ENCODE measurements around the gene EXOC6B. TPM values are rescaled to one million over a fixed set of nuclear protein-coding genes. Genes with fewer than 3 reads are reported as not detected.

EXOC6B gene
- total RNA-seq, 4 donors from 2014 or later = 15.7 to 58.4 (median 37.9) TPM

DNA sequence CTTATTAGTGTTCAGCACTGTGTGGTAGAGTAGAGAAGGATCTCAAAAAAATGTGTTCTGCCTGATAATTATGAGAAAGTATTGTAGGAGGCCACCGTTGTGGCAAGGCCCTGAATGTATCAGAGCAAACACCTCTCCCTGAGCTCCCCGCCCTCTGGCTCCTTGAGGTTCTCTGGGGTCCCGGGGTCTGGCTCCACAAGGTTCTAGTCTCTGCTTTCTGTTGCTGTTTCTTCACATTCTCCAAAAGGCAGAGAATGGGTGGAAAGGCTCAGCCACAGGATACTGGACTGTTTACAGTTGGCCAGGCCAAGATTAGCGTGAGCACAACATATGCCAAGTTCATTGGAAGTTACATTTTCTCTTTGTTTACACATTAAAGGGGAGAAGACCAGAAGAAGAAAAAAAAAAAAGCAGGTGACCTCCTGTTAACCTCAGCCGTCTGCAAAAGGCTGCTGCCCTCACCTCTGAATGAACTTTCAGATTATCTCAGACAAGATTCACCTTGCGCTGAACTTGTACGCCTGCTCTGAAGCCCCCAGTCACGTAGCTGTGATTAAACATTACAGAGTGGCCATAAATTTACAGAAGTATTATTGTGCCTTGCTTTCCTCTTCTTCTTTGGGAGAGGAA lies 621.6 kb downstream of the EXOC6B start:
- 22 to 31% methylated on average over 2 to 8 of the region's 8 CpGs for WGBS, 2 donors (ENCODE audit: low coverage in 1 of 2)
- TF ChIP-seq, protein P1, sequence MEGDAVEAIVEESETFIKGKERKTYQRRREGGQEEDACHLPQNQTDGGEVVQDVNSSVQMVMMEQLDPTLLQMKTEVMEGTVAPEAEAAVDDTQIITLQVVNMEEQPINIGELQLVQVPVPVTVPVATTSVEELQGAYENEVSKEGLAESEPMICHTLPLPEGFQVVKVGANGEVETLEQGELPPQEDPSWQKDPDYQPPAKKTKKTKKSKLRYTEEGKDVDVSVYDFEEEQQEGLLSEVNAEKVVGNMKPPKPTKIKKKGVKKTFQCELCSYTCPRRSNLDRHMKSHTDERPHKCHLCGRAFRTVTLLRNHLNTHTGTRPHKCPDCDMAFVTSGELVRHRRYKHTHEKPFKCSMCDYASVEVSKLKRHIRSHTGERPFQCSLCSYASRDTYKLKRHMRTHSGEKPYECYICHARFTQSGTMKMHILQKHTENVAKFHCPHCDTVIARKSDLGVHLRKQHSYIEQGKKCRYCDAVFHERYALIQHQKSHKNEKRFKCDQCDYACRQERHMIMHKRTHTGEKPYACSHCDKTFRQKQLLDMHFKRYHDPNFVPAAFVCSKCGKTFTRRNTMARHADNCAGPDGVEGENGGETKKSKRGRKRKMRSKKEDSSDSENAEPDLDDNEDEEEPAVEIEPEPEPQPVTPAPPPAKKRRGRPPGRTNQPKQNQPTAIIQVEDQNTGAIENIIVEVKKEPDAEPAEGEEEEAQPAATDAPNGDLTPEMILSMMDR (IDR thresholded peaks at IDR 0.05) = no peak
- TF ChIP-seq POLR2A (IDR thresholded peaks at IDR 0.05) (no peak), POLR2AphosphoS5 (IDR thresholded peaks at IDR 0.05) (no peak), EP300 (IDR thresholded peaks at IDR 0.05; ENCODE audit: low read depth) (no peak)
- Histone ChIP-seq H3K27me3 (no peaks in the 10 kb centered on the region), H3K36me3 (no peaks in the 10 kb centered on the region), H3K4me3 (no peak overlapping the region), H3K27ac (peak overlapping the region; percentile 65 to 75 (median 68)), H3K4me1 (peaks cover 12 to 33% (median 21%) of the 10 kb centered on the region in 4 donors), H3K9me3 (no peaks in the 10 kb centered on the region)
- no peak for DNase-seq
- in situ Hi-C loops (cut with MboI; ENCODE audit: low pct_ligation_motif_present in 1 of 4, low pct_unique_long_range_greater_than_20kb in 1 of 4, low sequenced_read_pairs in 3 of 4) = no loop called here
- intact Hi-C loops (cut with DNase I; ENCODE audit: low total_unique reads) = no loop called here

DNA sequence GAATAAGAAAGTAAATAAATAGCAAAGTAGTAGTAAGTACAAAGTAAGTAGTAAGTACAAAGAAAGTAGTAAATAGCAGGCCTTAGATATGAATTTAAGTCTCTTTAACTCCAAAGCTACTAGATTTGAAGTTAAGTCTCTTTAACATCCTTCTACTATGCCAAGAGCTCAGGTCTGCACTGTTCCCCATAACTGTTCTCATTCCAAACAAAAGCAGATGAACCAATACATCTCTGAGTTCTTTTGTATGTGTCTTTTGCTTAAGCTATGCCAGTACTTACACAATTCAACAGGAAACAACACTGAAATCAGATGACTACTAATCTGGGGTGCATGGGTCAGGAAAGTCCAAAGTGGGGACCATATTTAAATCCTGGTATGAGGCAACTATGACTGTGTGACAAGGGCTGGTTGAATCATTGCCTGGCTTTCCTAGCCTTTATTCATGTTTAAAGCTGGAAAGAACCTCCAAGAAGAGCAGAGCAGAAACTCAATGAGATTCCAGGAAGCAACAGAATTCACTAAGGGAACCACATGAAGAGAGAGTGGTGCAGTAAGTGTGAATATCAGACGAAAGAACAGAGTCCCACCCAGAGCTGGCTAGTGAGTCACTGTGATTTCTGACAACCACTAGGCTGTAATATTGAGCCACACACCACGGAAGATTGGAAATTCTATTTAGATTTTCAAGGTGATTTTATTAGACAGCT lies 627.1 kb downstream of the EXOC6B start:
- in situ Hi-C loops (cut with MboI; ENCODE audit: low pct_ligation_motif_present in 1 of 4, low pct_unique_long_range_greater_than_20kb in 1 of 4, low sequenced_read_pairs in 3 of 4) (no loop called here), intact Hi-C loops (cut with DNase I; ENCODE audit: low total_unique reads) (no loop called here)
- TF ChIP-seq POLR2AphosphoS5 (IDR thresholded peaks at IDR 0.05) = no peak
- no peak for TF ChIP-seq POLR2A (IDR thresholded peaks at IDR 0.05)
- TF ChIP-seq EP300 (IDR thresholded peaks at IDR 0.05; ENCODE audit: low read depth) = no peak
- TF ChIP-seq, protein P1 (IDR thresholded peaks at IDR 0.05) = no peak
- no peak for DNase-seq
- no peaks in the 10 kb centered on the region for H3K27me3 ChIP-seq
- no peaks in the 10 kb centered on the region for H3K9me3 ChIP-seq
- peaks cover under 1 to 6% (median 2%) of the 10 kb centered on the region in 4 donors for H3K4me1 ChIP-seq
- WGBS, 2 donors (ENCODE audit: low coverage in 1 of 2) = 55 to 80% methylated on average over 1 to 2 of the region's 2 CpGs
- H3K36me3 ChIP-seq = no peaks in the 10 kb centered on the region
- no peak overlapping the region for H3K27ac ChIP-seq
- H3K4me3 ChIP-seq = no peak overlapping the region

DNA sequence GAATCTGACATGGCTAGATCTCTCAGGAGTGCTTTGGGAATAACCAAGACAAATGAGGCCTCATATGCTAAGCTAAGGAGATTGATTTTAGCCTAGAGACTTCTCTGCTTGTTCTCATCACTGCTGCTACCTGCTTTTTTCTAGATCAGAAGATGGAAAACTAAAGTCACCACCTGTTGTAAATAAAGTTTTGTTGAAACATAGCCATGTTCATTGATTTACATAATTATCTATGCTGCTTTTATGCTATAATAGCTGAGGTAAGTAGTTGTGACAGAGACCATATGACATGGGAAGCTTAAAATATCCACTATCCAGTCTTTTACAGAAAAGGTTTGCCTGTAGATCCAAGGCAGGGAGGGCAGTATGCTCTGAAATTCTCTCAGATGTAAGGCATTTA lies 632.1 kb downstream of the EXOC6B start:
- intact Hi-C loops (cut with DNase I; ENCODE audit: low total_unique reads) = no loop called here
- in situ Hi-C loops (cut with MboI; ENCODE audit: low pct_ligation_motif_present in 1 of 4, low pct_unique_long_range_greater_than_20kb in 1 of 4, low sequenced_read_pairs in 3 of 4) = no loop called here
- Histone ChIP-seq H3K27me3 (no peaks in the 10 kb centered on the region), H3K9me3 (no peaks in the 10 kb centered on the region), H3K4me3 (no peak overlapping the region), H3K4me1 (no peaks in the 10 kb centered on the region), H3K27ac (no peak overlapping the region), H3K36me3 (no peaks in the 10 kb centered on the region)
- TF ChIP-seq POLR2A (IDR thresholded peaks at IDR 0.05) (no peak), POLR2AphosphoS5 (IDR thresholded peaks at IDR 0.05) (no peak), EP300 (IDR thresholded peaks at IDR 0.05; ENCODE audit: low read depth) (no peak)
- TF ChIP-seq, protein P1 (IDR thresholded peaks at IDR 0.05) = no peak
- DNase-seq = no peak

DNA sequence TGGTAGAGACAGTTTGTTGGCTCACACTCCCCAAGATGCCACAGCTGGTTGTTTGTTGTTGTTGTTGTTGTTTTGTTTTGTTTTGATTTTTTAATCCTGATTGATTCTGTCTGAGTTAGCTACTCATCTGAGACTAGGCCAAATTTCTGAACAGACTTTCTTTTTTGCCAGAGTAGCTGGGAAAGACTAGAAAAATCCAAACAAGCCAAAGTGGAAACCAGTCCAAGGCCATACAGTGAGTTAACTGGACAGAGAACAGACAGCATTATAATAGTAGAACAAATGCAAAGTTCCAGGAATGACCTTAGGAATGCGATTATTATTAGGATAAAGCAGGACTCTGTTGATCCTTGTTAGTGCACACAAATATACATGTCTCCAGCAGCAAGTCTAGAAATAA lies 634.4 kb downstream of the EXOC6B start:
- Histone ChIP-seq H3K9me3 (no peaks in the 10 kb centered on the region), H3K4me3 (no peak overlapping the region), H3K36me3 (no peaks in the 10 kb centered on the region), H3K27ac (no peak overlapping the region), H3K4me1 (no peaks in the 10 kb centered on the region), H3K27me3 (no peaks in the 10 kb centered on the region)
- 67 to 73% methylated on average over 1 of the region's 1 CpG for WGBS, 2 donors (ENCODE audit: low coverage in 1 of 2)
- no peak for DNase-seq
- in situ Hi-C loops (cut with MboI; ENCODE audit: low pct_ligation_motif_present in 1 of 4, low pct_unique_long_range_greater_than_20kb in 1 of 4, low sequenced_read_pairs in 3 of 4) (no loop called here), intact Hi-C loops (cut with DNase I; ENCODE audit: low total_unique reads) (no loop called here)
- TF ChIP-seq POLR2A (IDR thresholded peaks at IDR 0.05) (no peak), EP300 (IDR thresholded peaks at IDR 0.05; ENCODE audit: low read depth) (no peak), POLR2AphosphoS5 (IDR thresholded peaks at IDR 0.05) (no peak)
- TF ChIP-seq, protein P1 (IDR thresholded peaks at IDR 0.05) = no peak
